Glutamatergic neuron (in vitro differentiated cells): ENCODE results near the gene ZNF740. TPM values are rescaled to one million over a fixed set of nuclear protein-coding genes. Genes with fewer than 3 reads are reported as not detected.

Source experiments
- DNase-seq: peaks from one replicate; pipeline ENCODE4 v3.0.0; 2022
- H3K27ac Mint-ChIP-seq: one replicate; pipeline ENCODE4 v1.8.0; 2020; ENCODE audit warnings: mild to moderate bottlenecking, mixed read lengths, inconsistent platforms; ENCODE audit not compliant: unreplicated experiment
- H3K27me3 Mint-ChIP-seq: one replicate; pipeline ENCODE4 v1.8.0; 2020; ENCODE audit warnings: mild to moderate bottlenecking, moderate library complexity, mixed read lengths, inconsistent platforms; ENCODE audit not compliant: unreplicated experiment
- H3K36me3 Mint-ChIP-seq: one replicate; pipeline ENCODE4 v1.8.0; 2020; ENCODE audit warnings: mild to moderate bottlenecking, mixed read lengths, inconsistent platforms; ENCODE audit not compliant: unreplicated experiment
- H3K4me1 Mint-ChIP-seq: one replicate; pipeline ENCODE4 v1.8.0; 2020; ENCODE audit warnings: mild to moderate bottlenecking, low read depth, mixed read lengths, inconsistent platforms; ENCODE audit not compliant: unreplicated experiment
- H3K4me3 Mint-ChIP-seq: one replicate; pipeline ENCODE4 v1.8.0; 2020; ENCODE audit warnings: mild to moderate bottlenecking, mixed read lengths, inconsistent platforms; ENCODE audit not compliant: unreplicated experiment
- H3K9me3 Mint-ChIP-seq: one replicate; pipeline ENCODE4 v1.8.0; 2020; ENCODE audit warnings: mild to moderate bottlenecking, moderate library complexity, mixed read lengths, inconsistent platforms; ENCODE audit not compliant: unreplicated experiment
- total RNA-seq: library from RNA; stranded (reverse); fragmentation: NEBNext Ultra II Directional; extraction: Animal tissue kit (Norgen Biotek cat#: 25700); gene quantifications from one replicate; pipeline ENCODE4 v1.2.1, GENCODE V29; 2021; ENCODE audit not compliant: unreplicated experiment
- TF ChIP-seq, protein P1 (sequence below): fragments of 200-600 bp; sonication (generic); IDR thresholded peaks from one replicate; pipeline ENCODE4 v1.5.0; 2021; ENCODE audit not compliant: partially characterized antibody, unreplicated experiment

The ZNF740 gene
- total RNA-seq, 1 donor from 2014 or later, result 38.2 TPM

GRCh38 chr12:53191096-53191884 is 10.8 kb downstream of the ZNF740 start:
- H3K36me3 Mint-ChIP-seq, result no peaks in the 10 kb centered on the region
- TF ChIP-seq, protein P1, sequence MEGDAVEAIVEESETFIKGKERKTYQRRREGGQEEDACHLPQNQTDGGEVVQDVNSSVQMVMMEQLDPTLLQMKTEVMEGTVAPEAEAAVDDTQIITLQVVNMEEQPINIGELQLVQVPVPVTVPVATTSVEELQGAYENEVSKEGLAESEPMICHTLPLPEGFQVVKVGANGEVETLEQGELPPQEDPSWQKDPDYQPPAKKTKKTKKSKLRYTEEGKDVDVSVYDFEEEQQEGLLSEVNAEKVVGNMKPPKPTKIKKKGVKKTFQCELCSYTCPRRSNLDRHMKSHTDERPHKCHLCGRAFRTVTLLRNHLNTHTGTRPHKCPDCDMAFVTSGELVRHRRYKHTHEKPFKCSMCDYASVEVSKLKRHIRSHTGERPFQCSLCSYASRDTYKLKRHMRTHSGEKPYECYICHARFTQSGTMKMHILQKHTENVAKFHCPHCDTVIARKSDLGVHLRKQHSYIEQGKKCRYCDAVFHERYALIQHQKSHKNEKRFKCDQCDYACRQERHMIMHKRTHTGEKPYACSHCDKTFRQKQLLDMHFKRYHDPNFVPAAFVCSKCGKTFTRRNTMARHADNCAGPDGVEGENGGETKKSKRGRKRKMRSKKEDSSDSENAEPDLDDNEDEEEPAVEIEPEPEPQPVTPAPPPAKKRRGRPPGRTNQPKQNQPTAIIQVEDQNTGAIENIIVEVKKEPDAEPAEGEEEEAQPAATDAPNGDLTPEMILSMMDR, result no peak
- peaks cover 2% of the 10 kb centered on the region for H3K4me1 Mint-ChIP-seq
- H3K27me3 Mint-ChIP-seq, result peaks cover 13% of the 10 kb centered on the region
- DNase-seq, result no peak
- H3K4me3 Mint-ChIP-seq, result no peak overlapping the region
- H3K27ac Mint-ChIP-seq, result no peak overlapping the region
- peaks cover 3% of the 10 kb centered on the region for H3K9me3 Mint-ChIP-seq

DNA sequence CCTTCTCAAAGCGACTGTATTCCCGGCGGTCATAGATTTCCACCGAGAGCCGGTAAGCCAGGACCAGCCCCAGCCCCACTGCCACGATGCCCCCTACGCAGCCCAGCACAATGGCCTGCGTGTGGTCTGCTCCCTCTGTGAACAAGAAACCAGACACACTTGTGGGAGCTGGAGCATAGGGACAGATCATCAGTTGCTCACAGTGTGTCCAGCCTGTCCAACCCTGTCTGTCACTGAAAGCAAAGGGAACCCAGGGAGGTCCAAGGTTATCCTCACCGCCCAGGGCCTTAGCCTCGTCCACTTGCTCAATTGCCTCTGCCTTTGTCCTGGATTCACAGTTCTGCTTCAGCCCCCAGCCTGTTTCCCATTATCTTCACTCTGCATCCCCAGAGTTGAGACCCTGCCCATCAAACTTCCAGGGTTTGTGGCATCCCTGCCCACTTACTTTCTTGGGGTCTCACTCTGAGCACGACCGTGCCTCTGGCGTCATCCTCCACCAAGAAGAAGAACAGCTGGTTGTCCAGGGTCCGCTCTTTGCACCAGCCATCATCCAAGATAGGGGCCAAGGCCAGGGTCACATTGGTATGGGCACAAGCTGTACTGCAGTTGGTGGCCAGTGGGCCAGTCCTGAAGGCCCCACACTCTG is 11.5 kb downstream of the ZNF740 start:
- peaks cover 3% of the 10 kb centered on the region for H3K9me3 Mint-ChIP-seq
- DNase-seq, result no peak
- peaks cover 14% of the 10 kb centered on the region for H3K27me3 Mint-ChIP-seq
- no peak overlapping the region for H3K4me3 Mint-ChIP-seq
- H3K27ac Mint-ChIP-seq, result no peak overlapping the region
- H3K4me1 Mint-ChIP-seq, result peaks cover 2% of the 10 kb centered on the region
- no peaks in the 10 kb centered on the region for H3K36me3 Mint-ChIP-seq
- TF ChIP-seq, protein P1, result no peak

DNA sequence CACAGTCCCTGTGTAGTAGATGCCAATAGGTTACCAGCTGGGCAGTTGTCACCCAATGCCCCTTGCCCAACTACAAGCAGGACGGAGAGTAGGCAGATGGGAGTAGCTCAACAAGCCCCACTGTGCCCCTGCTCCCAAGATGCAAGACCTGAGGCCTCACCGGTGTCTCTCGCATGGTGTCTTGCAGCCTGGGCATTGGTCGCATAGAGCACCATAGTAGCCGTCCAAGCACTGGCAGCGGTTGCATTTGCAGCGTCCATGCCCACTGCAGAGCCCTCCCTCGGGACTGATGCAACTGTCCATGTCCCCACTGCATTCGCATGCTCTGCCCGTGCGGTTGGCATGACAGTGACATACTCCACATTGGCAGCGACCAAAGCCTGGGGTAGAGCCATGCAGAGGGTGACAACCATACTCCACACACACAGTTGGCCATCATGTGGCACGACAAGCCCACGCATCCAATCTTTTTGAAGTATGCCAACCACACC is 12.1 kb downstream of the ZNF740 start:
- no peak for DNase-seq
- Mint-ChIP-seq H3K27ac (no peak overlapping the region), H3K9me3 (peaks cover 3% of the 10 kb centered on the region), H3K4me1 (peaks cover 2% of the 10 kb centered on the region), H3K36me3 (no peaks in the 10 kb centered on the region), H3K27me3 (peaks cover 17% of the 10 kb centered on the region), H3K4me3 (no peak overlapping the region)
- TF ChIP-seq, protein P1, result no peak

DNA sequence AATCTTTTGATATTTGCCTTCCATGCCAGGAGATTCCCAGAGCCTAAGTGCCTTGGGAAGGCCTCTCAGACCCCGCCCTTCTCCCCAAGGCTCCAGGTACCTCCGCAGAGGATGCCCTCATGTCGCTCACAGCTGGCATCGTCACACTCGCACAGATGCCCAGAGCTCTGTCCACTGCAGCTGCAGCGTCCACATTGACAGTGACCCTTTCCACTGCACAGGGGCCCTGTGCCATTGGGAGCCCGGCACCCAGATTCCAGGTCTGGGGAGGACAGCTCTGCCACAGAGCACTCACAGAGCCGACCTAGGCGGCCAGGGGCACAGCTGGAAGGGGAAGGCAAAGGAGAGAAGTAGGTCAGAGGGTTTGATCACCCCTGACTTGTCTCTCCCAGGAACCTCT is 12.5 kb downstream of the ZNF740 start:
- Mint-ChIP-seq H3K4me1 (peaks cover 2% of the 10 kb centered on the region), H3K9me3 (peaks cover 3% of the 10 kb centered on the region), H3K36me3 (no peaks in the 10 kb centered on the region), H3K4me3 (no peak overlapping the region), H3K27ac (no peak overlapping the region), H3K27me3 (peaks cover 20% of the 10 kb centered on the region)
- DNase-seq, result no peak
- TF ChIP-seq, protein P1, result no peak
